Aorta (tissue), 5 donors: Measurements from ENCODE around the gene ZDHHC14. TPM values are rescaled to one million over a fixed set of nuclear protein-coding genes. Genes with fewer than 3 reads are reported as not detected.
"Not testable (repeated sequence)": the region's sequence is repeated elsewhere in the genome, so short reads cannot be mapped to it uniquely, and the experiment has no call there.

Source experiments
- ATAC-seq: fragments of 200-7000 bp; cut with Tn5 transposase; one replicate; pipeline ENCODE4 v1.9.1; 2022; ENCODE audit warnings: moderate library complexity; ENCODE audit not compliant: low FRiP score
- DNase-seq, 2 donors: peaks; one replicate each; pipeline ENCODE4 v3.0.0-alpha.2; 2020
- H3K27ac ChIP-seq, 2 donors: one replicate each; pipeline ENCODE4 v1.5.1; 2013; ENCODE audit warnings: low read length in 2 of 2, mild to moderate bottlenecking in 2 of 2, moderate library complexity in 2 of 2, control low read depth in 1 of 2, inconsistent platforms in 1 of 2, low read depth in 1 of 2
- H3K27me3 ChIP-seq, 2 donors: one replicate each; pipeline ENCODE4 v1.6.1; 2013; ENCODE audit warnings: control low read depth in 1 of 2, low read length in 1 of 2, mild to moderate bottlenecking in 1 of 2, moderate library complexity in 1 of 2; ENCODE audit not compliant: insufficient read depth in 2 of 2, control insufficient read depth in 1 of 2
- H3K36me3 ChIP-seq, 2 donors: one replicate each; pipeline ENCODE4 v1.6.1; 2013; ENCODE audit warnings: control low read depth in 1 of 2, low read length in 1 of 2, mild to moderate bottlenecking in 1 of 2; ENCODE audit not compliant: insufficient read depth in 2 of 2, control insufficient read depth in 1 of 2
- H3K4me1 ChIP-seq, 2 donors: one replicate each; pipeline ENCODE4 v1.6.1; 2013; ENCODE audit warnings: low read length in 2 of 2, control low read depth in 1 of 2, mild to moderate bottlenecking in 1 of 2, moderate library complexity in 1 of 2; ENCODE audit not compliant: insufficient read depth in 2 of 2, control insufficient read depth in 1 of 2
- H3K4me3 ChIP-seq, 2 donors: one replicate each; pipeline ENCODE4 v1.5.1; 2013; ENCODE audit warnings: low read length in 2 of 2, control low read depth in 1 of 2, mild to moderate bottlenecking in 1 of 2
- H3K9me3 ChIP-seq: one replicate; pipeline ENCODE4 v1.6.1; 2013; ENCODE audit warnings: mild to moderate bottlenecking, low read length; ENCODE audit not compliant: control insufficient read depth
- WGBS, 2 donors: extraction: QIAGEN DNeasy Blood & Tissue Kit; methylation state at CpG; one replicate each; pipeline ENCODE4 v1.1.7; 2013; 5-methylcytosine and 5-hydroxymethylcytosine counted together
- intact Hi-C, 2 donors: fragments of 100-400 bp; cut with DNase I; formaldehyde crosslinking; loops; one replicate each; pipeline versions ENCODE4 v1.14.2 to v1.15.0; 2022
- polyA plus RNA-seq, 2 donors: library from polyadenylated mRNA; stranded (reverse); fragments of 200-250 nt; gene quantifications; one replicate each; pipeline ENCODE4 v1.2.3, GENCODE V29; 2013
- total RNA-seq, 2 donors: library from RNA; stranded (reverse); fragmentation: NEBNext Ultra II Directional; extraction: Animal tissue kit (Norgen Biotek cat#: 25700); gene quantifications; one replicate each; pipeline ENCODE4 v1.2.1, GENCODE V29; 2021
- donor health status: healthy with polysubstance abuse.
- donor health status: Bipolar disorder and iron deficiency.
- donor health status: DM: no; HTN: no; CAD: no.
- donor health status: DM: no; HTN: no; CAD: no.
- donor health status: DM: yes; HTN: yes; CAD: no.

Gene ZDHHC14
- total and polyA plus RNA-seq, 4 donors: 2.8 to 17.8 (median 14.4) TPM

- Histone ChIP-seq H3K4me1 (no peaks in the 10 kb centered on the region), H3K27ac (no peak overlapping the region), H3K4me3 (no peak overlapping the region), H3K27me3 (no peaks in the 10 kb centered on the region), H3K9me3 (no peaks in the 10 kb centered on the region), H3K36me3 (no peaks in the 10 kb centered on the region)
- WGBS, 2 donors: 65 to 76% methylated on average over 2 of the region's 2 CpGs
- no peak for DNase-seq
- ATAC-seq: no peak
- intact Hi-C loops: no loop called here
These were observed 177.7 kb downstream of the ZDHHC14 start for GRCh38 chr6:157558487-157559200.

- intact Hi-C loops: no loop called here
- no peaks in the 10 kb centered on the region for H3K36me3 ChIP-seq
- ATAC-seq (no peak), DNase-seq (no peak)
- no peaks in the 10 kb centered on the region for H3K4me1 ChIP-seq
- no peak overlapping the region for H3K27ac ChIP-seq
- no peaks in the 10 kb centered on the region for H3K9me3 ChIP-seq
- 95 to 98% methylated on average over 10 of the region's 10 CpGs for WGBS, 2 donors
- H3K4me3 ChIP-seq: no peak overlapping the region
- no peaks in the 10 kb centered on the region for H3K27me3 ChIP-seq
These were observed 178.3 kb downstream of the ZDHHC14 start for GRCh38 chr6:157559201-157559756.

- 95 to 96% methylated on average over 10 of the region's 10 CpGs for WGBS, 2 donors
- H3K27me3 ChIP-seq, intact Hi-C loops, ATAC-seq, H3K4me1 ChIP-seq, H3K36me3 ChIP-seq, H3K27ac ChIP-seq, DNase-seq, H3K9me3 ChIP-seq, H3K4me3 ChIP-seq: not testable (repeated sequence)
These were observed 179.1 kb downstream of the ZDHHC14 start for GRCh38 chr6:157560063-157560462.

GRCh38 chr6:157560691-157561413 is 179.9 kb downstream of the ZDHHC14 start:
- H3K4me3 ChIP-seq: no peak overlapping the region
- no peak for ATAC-seq
- 93 to 95% methylated on average over 17 of the region's 17 CpGs for WGBS, 2 donors
- no peak overlapping the region for H3K27ac ChIP-seq
- no peak for DNase-seq
- intact Hi-C loops: no loop called here
- H3K9me3 ChIP-seq: no peaks in the 10 kb centered on the region
- H3K27me3 ChIP-seq: no peaks in the 10 kb centered on the region
- no peaks in the 10 kb centered on the region for H3K4me1 ChIP-seq
- no peaks in the 10 kb centered on the region for H3K36me3 ChIP-seq

- DNase-seq (no peak), ATAC-seq (no peak)
- Histone ChIP-seq H3K4me3 (no peak overlapping the region), H3K4me1 (no peaks in the 10 kb centered on the region), H3K9me3 (no peaks in the 10 kb centered on the region), H3K27ac (no peak overlapping the region), H3K27me3 (no peaks in the 10 kb centered on the region), H3K36me3 (no peaks in the 10 kb centered on the region)
- intact Hi-C loops: no loop called here
- 96% methylated on average over 8 of the region's 8 CpGs for WGBS, 2 donors
These were observed 180.4 kb downstream of the ZDHHC14 start for GRCh38 chr6:157561414-157561790.

- intact Hi-C loops: no loop called here
- DNase-seq (no peak), ATAC-seq (no peak)
- WGBS, 2 donors: 96% methylated on average over 15 of the region's 15 CpGs
- Histone ChIP-seq H3K9me3 (no peaks in the 10 kb centered on the region), H3K27ac (no peak overlapping the region), H3K4me3 (no peak overlapping the region), H3K4me1 (no peaks in the 10 kb centered on the region), H3K27me3 (no peaks in the 10 kb centered on the region), H3K36me3 (no peaks in the 10 kb centered on the region)
These were observed 181.2 kb downstream of the ZDHHC14 start for GRCh38 chr6:157561929-157562810.

- no peaks in the 10 kb centered on the region for H3K9me3 ChIP-seq
- intact Hi-C loops: no loop called here
- ATAC-seq (no peak), DNase-seq (no peak)
- no peaks in the 10 kb centered on the region for H3K27me3 ChIP-seq
- H3K4me1 ChIP-seq: no peaks in the 10 kb centered on the region
- H3K4me3 ChIP-seq: no peak overlapping the region
- WGBS, 2 donors: 87 to 92% methylated on average over 11 of the region's 11 CpGs
- no peaks in the 10 kb centered on the region for H3K36me3 ChIP-seq
- H3K27ac ChIP-seq: no peak overlapping the region
These were observed 182.0 kb downstream of the ZDHHC14 start for GRCh38 chr6:157562997-157563396.

- ATAC-seq (no peak), DNase-seq (no peak)
- Histone ChIP-seq H3K9me3 (no peaks in the 10 kb centered on the region), H3K27ac (no peak overlapping the region), H3K27me3 (no peaks in the 10 kb centered on the region), H3K36me3 (no peaks in the 10 kb centered on the region), H3K4me3 (no peak overlapping the region), H3K4me1 (no peaks in the 10 kb centered on the region)
- WGBS, 2 donors: 95% methylated on average over 8 of the region's 8 CpGs
- intact Hi-C loops: no loop called here
These were observed 182.8 kb downstream of the ZDHHC14 start for GRCh38 chr6:157563611-157564284.
